Measurements from ENCODE around the gene ZNF385B.

DNA sequence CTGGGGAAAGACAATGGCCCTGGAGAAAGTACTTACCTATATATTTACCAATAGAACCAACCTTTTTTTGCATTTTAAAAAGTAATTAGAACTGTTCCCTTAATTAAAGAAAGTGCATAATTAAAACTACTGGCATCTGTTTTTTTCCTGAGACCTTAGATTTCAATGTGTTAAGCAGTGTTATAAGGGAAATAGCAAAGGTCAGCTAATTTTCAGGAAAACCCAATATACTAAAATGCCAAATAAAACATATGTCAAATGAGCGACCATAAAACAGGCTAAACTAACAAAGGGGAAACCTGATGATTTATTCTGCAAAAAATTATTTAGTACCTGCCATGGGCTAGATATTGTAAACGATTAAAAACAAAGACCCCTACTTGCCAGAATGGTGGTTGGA is 372.8 kb downstream of the ZNF385B start:
- no peak for TF ChIP-seq POLR2A (IDR thresholded peaks at IDR 0.05)
- TF ChIP-seq, protein P1, sequence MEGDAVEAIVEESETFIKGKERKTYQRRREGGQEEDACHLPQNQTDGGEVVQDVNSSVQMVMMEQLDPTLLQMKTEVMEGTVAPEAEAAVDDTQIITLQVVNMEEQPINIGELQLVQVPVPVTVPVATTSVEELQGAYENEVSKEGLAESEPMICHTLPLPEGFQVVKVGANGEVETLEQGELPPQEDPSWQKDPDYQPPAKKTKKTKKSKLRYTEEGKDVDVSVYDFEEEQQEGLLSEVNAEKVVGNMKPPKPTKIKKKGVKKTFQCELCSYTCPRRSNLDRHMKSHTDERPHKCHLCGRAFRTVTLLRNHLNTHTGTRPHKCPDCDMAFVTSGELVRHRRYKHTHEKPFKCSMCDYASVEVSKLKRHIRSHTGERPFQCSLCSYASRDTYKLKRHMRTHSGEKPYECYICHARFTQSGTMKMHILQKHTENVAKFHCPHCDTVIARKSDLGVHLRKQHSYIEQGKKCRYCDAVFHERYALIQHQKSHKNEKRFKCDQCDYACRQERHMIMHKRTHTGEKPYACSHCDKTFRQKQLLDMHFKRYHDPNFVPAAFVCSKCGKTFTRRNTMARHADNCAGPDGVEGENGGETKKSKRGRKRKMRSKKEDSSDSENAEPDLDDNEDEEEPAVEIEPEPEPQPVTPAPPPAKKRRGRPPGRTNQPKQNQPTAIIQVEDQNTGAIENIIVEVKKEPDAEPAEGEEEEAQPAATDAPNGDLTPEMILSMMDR (IDR thresholded peaks at IDR 0.05) = no peak

Data from stomach (tissue), 4 donors.